GM23248 (cell line): ENCODE data around the gene MB. TPM values are rescaled to one million over a fixed set of nuclear protein-coding genes. Genes with fewer than 3 reads are reported as not detected.

Experiments used
- DNase-seq: peaks from one replicate; pipeline ENCODE4 v3.0.0-alpha.2; 2015
- H2AFZ ChIP-seq: fragments of 200-600 bp; sonication (generic); 2 replicates; pipeline ENCODE4 v1.6.1; 2016; ENCODE audit warnings: antibody characterized with exemption
- H3F3A ChIP-seq: fragments of 200-600 bp; sonication (generic); 2 replicates; pipeline ENCODE4 v1.6.1; 2016; ENCODE audit warnings: mild to moderate bottlenecking, antibody characterized with exemption, mixed run types; ENCODE audit not compliant: insufficient read depth
- H3K27ac ChIP-seq: fragments of 200-600 bp; sonication (generic); 2 replicates; pipeline ENCODE4 v1.5.1; 2016; ENCODE audit warnings: mild to moderate bottlenecking
- H3K27me3 ChIP-seq: fragments of 200-600 bp; sonication (generic); replicated peaks from 2 replicates; pipeline ENCODE4 v1.6.1; 2016; ENCODE audit warnings: mild to moderate bottlenecking; ENCODE audit not compliant: insufficient read depth
- H3K36me3 ChIP-seq: fragments of 200-600 bp; sonication (generic); 2 replicates; pipeline ENCODE4 v1.6.1; 2016; ENCODE audit warnings: low read depth, mild to moderate bottlenecking
- H3K4me1 ChIP-seq: fragments of 200-600 bp; sonication (generic); 2 replicates; pipeline ENCODE4 v1.6.1; 2016; ENCODE audit warnings: mild to moderate bottlenecking; ENCODE audit not compliant: insufficient read depth
- H3K4me2 ChIP-seq: fragments of 200-600 bp; sonication (generic); one replicate; pipeline ENCODE4 v1.6.1; 2016; ENCODE audit warnings: mild to moderate bottlenecking; ENCODE audit not compliant: unreplicated experiment
- H3K4me3 ChIP-seq: fragments of 200-600 bp; sonication (generic); 2 replicates; pipeline ENCODE4 v1.5.1; 2016; ENCODE audit warnings: mild to moderate bottlenecking
- H3K79me2 ChIP-seq: fragments of 200-600 bp; sonication (generic); 2 replicates; pipeline ENCODE4 v1.6.1; 2016; ENCODE audit warnings: mild to moderate bottlenecking; ENCODE audit not compliant: insufficient read depth
- H3K9ac ChIP-seq: fragments of 200-600 bp; sonication (generic); 2 replicates; pipeline ENCODE4 v1.6.1; 2016; ENCODE audit warnings: mild to moderate bottlenecking
- H3K9me2 ChIP-seq: fragments of 200-600 bp; sonication (generic); 2 replicates; pipeline ENCODE4 v1.6.1; 2016; ENCODE audit warnings: mixed run types, mild to moderate bottlenecking, moderate library complexity; ENCODE audit not compliant: insufficient read depth
- H3K9me3 ChIP-seq: fragments of 200-600 bp; sonication (generic); one replicate; pipeline ENCODE4 v1.6.1; 2017; ENCODE audit warnings: low read depth
- H4K20me1 ChIP-seq: fragments of 200-600 bp; sonication (generic); 2 replicates; pipeline ENCODE4 v1.6.0; 2016; ENCODE audit not compliant: insufficient read depth
- EZH2 ChIP-seq: fragments of 200-600 bp; sonication (generic); IDR thresholded peaks from 2 replicates; pipeline ENCODE4 v1.6.1; 2018; ENCODE audit warnings: antibody characterized with exemption, mild to moderate bottlenecking; ENCODE audit not compliant: insufficient read depth, poor library complexity, severe bottlenecking
- EZH2phosphoT487 ChIP-seq: fragments of 200-600 bp; sonication (generic); IDR thresholded peaks from 2 replicates; pipeline ENCODE4 v1.6.1; 2018; ENCODE audit warnings: antibody characterized with exemption, moderate library complexity, mild to moderate bottlenecking, low read depth; ENCODE audit not compliant: insufficient read depth
- WGBS, 2 experiments: methylation state at CpG; one replicate each; pipeline ENCODE4 v1.1.6; 2015 to 2017; ENCODE audit warnings: low lambda C conversion rate in 2 of 2, low coverage in 1 of 2; ENCODE audit errors: missing lambda C conversion rate in 2 of 2; 5-methylcytosine and 5-hydroxymethylcytosine counted together
- in situ Hi-C: fragments of 300-500 bp; cut with MboI; formaldehyde crosslinking; loops from 2 replicates; pipeline ENCODE4 v1.15.0; 2020
- polyA plus RNA-seq: library from polyadenylated mRNA; unstranded; fragments of >200 nt; fragmentation: Nextera tagmentation; extraction: Ambion mirVana; gene quantifications from 2 replicates; pipeline ENCODE4 v1.2.1, GENCODE V29; 2016
- total RNA-seq: library from RNA; depleted of rRNA; stranded (reverse); fragments of >200 nt; shearing (Covaris generic); gene quantifications from 2 replicates; pipeline ENCODE4 v1.2.3, GENCODE V29; 2014

Gene MB
- total and polyA plus RNA-seq, 2 experiments from 2014 or later: not detected

DNA sequence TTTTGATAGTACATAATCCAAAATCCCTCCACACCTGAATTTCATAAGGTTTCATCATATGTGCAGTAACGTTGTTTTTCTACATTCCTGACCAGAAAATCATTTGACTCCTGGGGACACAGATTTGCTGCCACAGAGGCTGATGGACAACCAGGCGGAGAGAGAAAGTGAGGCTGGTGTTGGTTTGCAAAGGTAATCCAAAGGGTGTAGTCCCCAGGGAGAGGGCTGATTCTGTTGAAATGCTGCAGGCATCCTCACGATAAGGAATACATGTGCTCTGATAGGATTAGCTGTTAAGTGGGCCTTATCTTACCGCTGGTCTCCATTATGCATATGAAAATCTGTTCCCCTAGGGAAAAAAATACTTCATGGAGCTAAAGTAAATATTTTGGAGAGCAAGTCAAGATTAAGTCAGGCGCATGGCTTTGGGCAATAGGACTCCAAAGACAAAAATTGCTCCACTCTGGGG lies 39.2 kb upstream of the MB start:
- Histone ChIP-seq H3K27ac (no peak overlapping the region), H3F3A (peaks cover 7% of the 10 kb centered on the region), H3K9me2 (no peaks in the 10 kb centered on the region), H2AFZ (no peak overlapping the region), H3K79me2 (peaks cover 18% of the 10 kb centered on the region), H3K4me3 (no peak overlapping the region), H3K4me2 (no peak overlapping the region), H4K20me1 (no peaks in the 10 kb centered on the region), H3K9ac (no peak overlapping the region), H3K9me3 (no peaks in the 10 kb centered on the region), H3K27me3 (no peaks in the 10 kb centered on the region), H3K36me3 (peaks cover 25% of the 10 kb centered on the region), H3K4me1 (peaks cover 8% of the 10 kb centered on the region)
- TF ChIP-seq EZH2 (no peak), EZH2phosphoT487 (no peak)
- DNase-seq: no peak
- WGBS, 2 experiments: 71 to 73% methylated on average over 5 of the region's 5 CpGs
- in situ Hi-C loops: no loop called here

DNA sequence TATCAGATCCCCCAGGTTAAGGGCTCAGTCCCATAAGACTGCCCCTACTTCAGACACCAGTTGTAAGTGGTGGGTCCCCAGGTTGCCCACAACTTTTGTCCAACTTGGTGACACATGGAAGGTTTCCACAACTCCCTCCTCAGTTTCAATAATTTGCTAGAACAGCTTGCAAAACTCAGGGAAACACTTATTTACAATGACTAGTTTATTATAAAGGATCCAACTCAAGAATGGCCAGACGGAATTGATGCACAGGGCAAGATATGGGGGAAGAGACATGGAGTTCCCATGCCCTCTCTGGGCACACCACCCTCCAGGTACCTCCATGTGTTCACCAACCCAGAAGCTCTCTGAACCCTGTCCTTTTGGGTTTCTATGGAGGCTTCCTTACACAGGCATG lies 36.7 kb upstream of the MB start:
- H3K27me3 ChIP-seq: no peaks in the 10 kb centered on the region
- H3K4me1 ChIP-seq: 0 out of 2 replicates have a peak, but pooled peaks cover 9% of the 10 kb centered on the region
- no peaks in the 10 kb centered on the region for H3K9me2 ChIP-seq
- H3F3A ChIP-seq: no peaks in the 10 kb centered on the region
- peaks cover 11% of the 10 kb centered on the region for H3K36me3 ChIP-seq
- no peak overlapping the region for H3K9ac ChIP-seq
- no peaks in the 10 kb centered on the region for H3K9me3 ChIP-seq
- H3K4me2 ChIP-seq: no peak overlapping the region
- H2AFZ ChIP-seq: no peak overlapping the region
- peaks cover 43% of the 10 kb centered on the region for H3K79me2 ChIP-seq
- in situ Hi-C loops: no loop called here
- no peak overlapping the region for H3K27ac ChIP-seq
- no peaks in the 10 kb centered on the region for H4K20me1 ChIP-seq
- WGBS, 2 experiments: 41 to 68% methylated on average over 1 of the region's 1 CpG
- DNase-seq: no peak
- H3K4me3 ChIP-seq: no peak overlapping the region
- TF ChIP-seq EZH2: no peak
- TF ChIP-seq EZH2phosphoT487: no peak

DNA sequence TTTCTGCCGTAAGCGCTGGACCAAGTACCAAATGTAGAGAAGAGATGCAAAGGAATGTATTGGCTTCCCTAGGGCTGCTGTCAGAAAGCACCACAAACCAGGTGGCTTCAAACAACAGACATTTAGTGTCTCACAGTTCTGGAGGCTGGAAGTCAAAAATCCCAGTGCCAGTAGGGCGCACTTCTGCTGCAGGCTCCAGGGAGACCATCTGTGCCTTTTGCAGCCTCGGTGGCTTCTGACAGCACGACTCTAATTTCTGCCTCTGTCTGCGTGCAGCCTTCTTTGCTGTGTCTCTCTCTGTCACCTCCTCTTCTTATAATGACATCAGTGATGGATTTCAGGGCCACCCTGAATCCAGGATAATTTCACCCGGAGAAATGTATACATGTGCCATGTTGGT lies 34.0 kb upstream of the MB start:
- DNase-seq: no peak
- no peak for TF ChIP-seq EZH2phosphoT487

DNA sequence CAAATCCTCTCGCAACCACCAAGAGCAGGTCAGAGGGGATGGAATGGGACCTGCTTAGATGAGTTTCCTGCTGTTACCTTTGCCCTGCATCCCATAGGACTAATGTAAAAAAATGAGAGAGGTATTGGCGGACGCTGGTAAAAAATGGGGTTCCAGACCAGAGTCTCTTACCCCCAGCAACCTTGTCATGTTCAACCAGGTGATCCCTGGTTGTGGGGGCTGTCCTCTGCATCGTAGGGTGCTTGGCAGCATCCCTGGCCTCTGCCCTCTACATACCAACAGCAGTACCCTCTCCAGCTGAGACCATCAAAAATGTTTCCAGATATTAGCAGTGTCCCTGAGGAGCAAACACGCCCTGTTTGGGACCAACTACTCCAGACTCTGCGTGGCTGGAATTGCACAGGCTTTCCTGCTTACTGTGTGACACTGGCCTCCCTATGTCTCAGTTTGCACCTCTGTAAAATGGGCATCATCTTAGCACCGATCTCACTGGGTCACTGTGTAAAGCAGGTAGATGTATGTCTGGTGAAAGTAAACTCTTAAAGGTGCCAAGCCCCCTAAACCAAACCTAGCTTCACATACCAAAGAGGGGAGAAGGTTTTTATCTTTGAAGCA lies 32.6 kb upstream of the MB start:
- Histone ChIP-seq H3K27ac (no peak overlapping the region), H3K9me3 (no peaks in the 10 kb centered on the region), H4K20me1 (no peaks in the 10 kb centered on the region), H3K79me2 (peaks cover 43% of the 10 kb centered on the region), H3K4me1 (peaks cover 14% of the 10 kb centered on the region), H3K9me2 (no peaks in the 10 kb centered on the region), H2AFZ (peak overlapping the region; percentile 83), H3K27me3 (no peaks in the 10 kb centered on the region), H3K36me3 (no peaks in the 10 kb centered on the region), H3K9ac (peak overlapping the region; percentile 96), H3K4me3 (peak overlapping the region; percentile 96), H3F3A (peaks cover 7% of the 10 kb centered on the region), H3K4me2 (peak overlapping the region; percentile 96)
- in situ Hi-C loops: no loop called here
- 53 to 58% methylated on average over 7 of the region's 7 CpGs for WGBS, 2 experiments
- TF ChIP-seq EZH2phosphoT487: no peak
- no peak for TF ChIP-seq EZH2
- DNase-seq: no peak

More for the DNA sequence above, 34.0 kb upstream of the MB start:
- peaks cover 3% of the 10 kb centered on the region; the same call in 1 of the 2 replicates for H3K36me3 ChIP-seq
- no peaks in the 10 kb centered on the region for H4K20me1 ChIP-seq
- H3K9me3 ChIP-seq: no peaks in the 10 kb centered on the region
- peaks cover 7% of the 10 kb centered on the region for H3F3A ChIP-seq
- peaks cover 14% of the 10 kb centered on the region for H3K4me1 ChIP-seq
- H3K27me3 ChIP-seq: no peaks in the 10 kb centered on the region
- 96 to 97% methylated on average over 7 of the region's 7 CpGs for WGBS, 2 experiments
- in situ Hi-C loops: no loop called here
- H2AFZ ChIP-seq: no peak overlapping the region
- no peak overlapping the region for H3K4me3 ChIP-seq
- H3K9me2 ChIP-seq: no peaks in the 10 kb centered on the region
- H3K4me2 ChIP-seq: peak overlapping the region; percentile 0
- H3K27ac ChIP-seq: no peak overlapping the region
- no peak overlapping the region for H3K9ac ChIP-seq
- peaks cover 48% of the 10 kb centered on the region for H3K79me2 ChIP-seq
